ENCODE measurements around the gene STUB1. TPM values are rescaled to one million over a fixed set of nuclear protein-coding genes. Genes with fewer than 3 reads are reported as not detected.

Gene STUB1
- total and polyA plus RNA-seq, 4 donors, result 32.4 to 74.4 (median 50.2) TPM

DNA sequence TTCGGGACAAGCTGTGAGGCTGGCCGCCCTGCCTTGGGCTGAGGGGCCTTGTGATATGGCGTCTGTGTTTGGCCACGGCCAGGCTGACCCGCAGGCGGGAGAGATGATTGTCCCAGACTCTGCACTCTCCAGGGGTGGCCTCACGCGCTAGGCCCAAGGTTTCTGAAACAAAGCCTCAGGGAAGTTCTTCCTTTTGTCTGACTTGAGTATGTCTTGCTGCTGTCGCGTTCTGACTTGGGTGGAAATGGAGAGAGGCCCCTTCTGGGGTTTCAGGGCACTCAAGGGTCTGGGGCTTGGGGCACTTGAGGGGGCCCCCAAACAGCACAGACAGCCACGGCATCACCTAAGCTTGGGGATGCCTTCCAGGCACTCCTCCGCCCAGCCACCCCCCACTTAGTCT is 30.9 kb downstream of the STUB1 start:
- Histone ChIP-seq H3K9me3 (ENCODE audit: control insufficient read depth in 4 of 4, low read length in 3 of 4) (no peaks in the 10 kb centered on the region), H3K4me3 (ENCODE audit: low read depth in 1 of 3, low read length in 3 of 3) (no peak overlapping the region), H3K36me3 (ENCODE audit: control insufficient read depth in 4 of 4, insufficient read depth in 3 of 4, low read depth in 1 of 4, low read length in 3 of 4) (no peaks in the 10 kb centered on the region), H3K4me1 (ENCODE audit: control insufficient read depth in 4 of 4, insufficient read depth in 4 of 4, low read length in 3 of 4) (peaks cover 9 to 18% (median 12%) of the 10 kb centered on the region in 4 donors), H3K27me3 (ENCODE audit: control insufficient read depth in 4 of 4, insufficient read depth in 4 of 4, low read length in 3 of 4) (peaks cover 4 to 18% (median 6%) of the 10 kb centered on the region in 4 donors), H3K27ac (ENCODE audit: low read depth in 1 of 2, low read length in 2 of 2) (no peak overlapping the region), H3K9ac (ENCODE audit: low read depth in 1 of 2, low read length in 2 of 2) (no peak overlapping the region)
- WGBS, result 66% methylated on average over 12 of the region's 12 CpGs
- no peak for DNase-seq (ENCODE audit: low spot score)
- TF ChIP-seq ZBTB33 (IDR thresholded peaks at IDR 0.05) (no peak), GABPA (IDR thresholded peaks at IDR 0.05 in 1 of 2, conservative IDR thresholded peaks at IDR 0.05 in 1 of 2) (no peak), EGR1 (IDR thresholded peaks at IDR 0.05; ENCODE audit: low read depth in 2 of 2) (no peak), RAD21 (IDR thresholded peaks at IDR 0.05) (no peak), TAF1 (conservative IDR thresholded peaks at IDR 0.05) (no peak), YY1 (IDR thresholded peaks at IDR 0.05) (no peak), HNF4A (conservative IDR thresholded peaks at IDR 0.05) (no peak), NR2F2 (IDR thresholded peaks at IDR 0.05) (no peak), HNF4G (IDR thresholded peaks at IDR 0.05) (no peak), REST (IDR thresholded peaks at IDR 0.05) (no peak), JUND (IDR thresholded peaks at IDR 0.05) (no peak), FOXA2 (IDR thresholded peaks at IDR 0.05) (no peak), SP1 (IDR thresholded peaks at IDR 0.05) (no peak), RXRA (IDR thresholded peaks at IDR 0.05) (no peak), MAX (IDR thresholded peaks at IDR 0.05) (no peak)
- TF ChIP-seq, protein P1, sequence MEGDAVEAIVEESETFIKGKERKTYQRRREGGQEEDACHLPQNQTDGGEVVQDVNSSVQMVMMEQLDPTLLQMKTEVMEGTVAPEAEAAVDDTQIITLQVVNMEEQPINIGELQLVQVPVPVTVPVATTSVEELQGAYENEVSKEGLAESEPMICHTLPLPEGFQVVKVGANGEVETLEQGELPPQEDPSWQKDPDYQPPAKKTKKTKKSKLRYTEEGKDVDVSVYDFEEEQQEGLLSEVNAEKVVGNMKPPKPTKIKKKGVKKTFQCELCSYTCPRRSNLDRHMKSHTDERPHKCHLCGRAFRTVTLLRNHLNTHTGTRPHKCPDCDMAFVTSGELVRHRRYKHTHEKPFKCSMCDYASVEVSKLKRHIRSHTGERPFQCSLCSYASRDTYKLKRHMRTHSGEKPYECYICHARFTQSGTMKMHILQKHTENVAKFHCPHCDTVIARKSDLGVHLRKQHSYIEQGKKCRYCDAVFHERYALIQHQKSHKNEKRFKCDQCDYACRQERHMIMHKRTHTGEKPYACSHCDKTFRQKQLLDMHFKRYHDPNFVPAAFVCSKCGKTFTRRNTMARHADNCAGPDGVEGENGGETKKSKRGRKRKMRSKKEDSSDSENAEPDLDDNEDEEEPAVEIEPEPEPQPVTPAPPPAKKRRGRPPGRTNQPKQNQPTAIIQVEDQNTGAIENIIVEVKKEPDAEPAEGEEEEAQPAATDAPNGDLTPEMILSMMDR (IDR thresholded peaks at IDR 0.05; ENCODE audit: low read depth, low read length, missing input control), result no peak
- TF ChIP-seq, protein P2, sequence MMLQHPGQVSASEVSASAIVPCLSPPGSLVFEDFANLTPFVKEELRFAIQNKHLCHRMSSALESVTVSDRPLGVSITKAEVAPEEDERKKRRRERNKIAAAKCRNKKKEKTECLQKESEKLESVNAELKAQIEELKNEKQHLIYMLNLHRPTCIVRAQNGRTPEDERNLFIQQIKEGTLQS (IDR thresholded peaks at IDR 0.05), result no peak

Data from liver (tissue), 9 donors.